DMS 273 (cell line): Measurements from ENCODE around the gene INPP5A.
"Not testable (repeated sequence)": the region's sequence is repeated elsewhere in the genome, so short reads cannot be mapped to it uniquely, and the experiment has no call there.

Source experiments
- DNase-seq: peaks from one replicate; lab custom pipeline; 2025; ENCODE audit not compliant: unreplicated experiment; lab: John Stamatoyannopoulos, UW

INPP5A gene

DNA sequence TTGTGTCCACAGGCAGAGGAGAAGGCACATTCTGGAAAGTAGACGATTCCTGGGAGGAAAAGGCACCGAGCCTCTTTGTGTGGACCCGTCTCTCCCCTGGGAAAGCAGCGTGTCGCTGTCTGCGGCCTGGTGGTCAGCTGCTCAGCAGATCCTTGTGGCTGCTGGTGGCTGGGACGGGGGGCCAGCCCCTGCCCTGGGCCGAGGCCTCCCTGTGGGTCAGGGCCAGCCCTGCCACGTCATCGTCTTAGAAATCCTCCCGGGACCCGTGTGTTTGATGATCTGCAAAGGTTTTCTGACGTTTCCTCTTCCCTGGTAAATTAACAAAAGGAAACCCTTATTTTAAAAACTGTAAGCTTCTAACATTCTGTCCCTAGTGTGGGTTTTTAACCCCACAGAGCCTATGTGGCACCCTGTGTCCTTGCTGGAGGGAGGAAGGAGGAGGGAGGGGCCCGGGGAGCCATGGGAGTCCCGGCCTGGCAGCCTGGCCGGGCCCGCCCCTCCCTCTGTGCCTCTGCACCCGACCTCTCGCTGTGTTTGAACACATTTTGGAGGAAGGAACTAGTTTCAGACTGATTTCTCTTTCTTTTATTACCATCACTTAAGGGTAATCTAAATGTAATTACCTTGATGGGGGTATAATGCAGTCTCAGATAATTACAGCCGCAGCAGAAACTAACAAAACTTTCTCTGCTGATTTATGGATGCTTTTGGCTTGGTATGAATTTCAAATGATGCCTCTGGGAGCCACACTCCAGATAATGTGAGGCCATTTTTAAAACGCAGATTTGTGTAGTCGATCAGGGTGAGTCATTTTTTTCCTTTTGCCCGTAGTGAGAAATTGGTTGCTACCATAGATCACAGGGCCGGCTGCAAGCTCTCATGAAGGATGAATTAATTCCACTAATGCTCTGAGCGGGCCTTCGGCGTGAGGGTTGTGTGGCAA is 162.8 kb downstream of the INPP5A start:
- no peak for DNase-seq

DNA sequence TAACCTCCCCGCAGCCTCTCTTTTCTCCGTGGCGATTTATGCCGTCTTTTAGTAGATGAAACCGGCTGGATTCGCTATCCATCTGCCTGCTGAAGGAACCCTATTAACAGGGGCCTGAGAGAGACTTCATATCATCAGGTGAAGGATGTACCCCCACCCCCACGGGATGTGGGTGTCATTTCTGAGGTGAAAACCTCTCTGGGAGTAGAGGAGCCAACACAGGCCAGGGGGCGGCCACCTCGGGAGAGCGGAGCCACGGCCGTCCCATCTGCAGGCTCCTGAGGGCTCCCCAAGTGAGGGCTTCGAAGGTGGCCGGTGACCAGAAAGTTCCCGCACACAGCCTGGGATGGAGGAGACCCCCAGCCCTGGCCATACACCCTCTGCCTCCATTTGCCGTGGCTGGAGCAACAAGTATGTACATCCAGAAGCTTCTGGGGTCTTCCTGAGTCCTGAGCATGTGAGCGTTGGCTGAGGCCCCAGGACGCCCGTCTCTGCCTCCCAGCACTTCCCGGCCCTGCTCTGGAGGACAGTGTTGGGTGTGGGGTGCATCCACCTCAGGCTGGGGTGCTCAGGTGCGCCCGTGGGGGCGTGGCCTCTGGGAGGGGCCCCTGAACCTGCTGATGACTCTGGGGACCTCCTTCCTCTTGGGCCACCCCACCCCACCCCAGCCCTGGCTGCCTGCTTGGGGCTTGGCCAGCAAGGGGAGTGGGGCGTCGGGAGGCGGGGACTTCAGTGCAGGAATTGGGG is 163.7 kb downstream of the INPP5A start:
- no peak for DNase-seq

DNA sequence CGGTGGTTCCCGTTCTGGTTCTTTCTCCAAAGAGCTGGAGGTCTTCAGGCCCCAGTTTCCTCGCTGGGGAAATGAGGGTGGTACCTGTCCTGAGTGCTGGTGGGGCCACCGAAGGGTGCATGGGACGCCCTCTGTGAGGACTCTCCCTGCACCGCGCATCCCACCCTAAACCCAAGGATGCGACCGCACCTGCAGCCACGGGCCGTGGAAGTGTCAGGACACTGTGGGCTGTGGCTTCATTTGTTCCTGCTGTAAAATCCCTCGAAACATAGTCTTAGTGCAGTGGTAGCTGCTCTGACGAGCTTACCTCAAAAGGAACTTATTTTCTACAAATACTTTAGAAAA is 164.2 kb downstream of the INPP5A start:
- no peak for DNase-seq

DNA sequence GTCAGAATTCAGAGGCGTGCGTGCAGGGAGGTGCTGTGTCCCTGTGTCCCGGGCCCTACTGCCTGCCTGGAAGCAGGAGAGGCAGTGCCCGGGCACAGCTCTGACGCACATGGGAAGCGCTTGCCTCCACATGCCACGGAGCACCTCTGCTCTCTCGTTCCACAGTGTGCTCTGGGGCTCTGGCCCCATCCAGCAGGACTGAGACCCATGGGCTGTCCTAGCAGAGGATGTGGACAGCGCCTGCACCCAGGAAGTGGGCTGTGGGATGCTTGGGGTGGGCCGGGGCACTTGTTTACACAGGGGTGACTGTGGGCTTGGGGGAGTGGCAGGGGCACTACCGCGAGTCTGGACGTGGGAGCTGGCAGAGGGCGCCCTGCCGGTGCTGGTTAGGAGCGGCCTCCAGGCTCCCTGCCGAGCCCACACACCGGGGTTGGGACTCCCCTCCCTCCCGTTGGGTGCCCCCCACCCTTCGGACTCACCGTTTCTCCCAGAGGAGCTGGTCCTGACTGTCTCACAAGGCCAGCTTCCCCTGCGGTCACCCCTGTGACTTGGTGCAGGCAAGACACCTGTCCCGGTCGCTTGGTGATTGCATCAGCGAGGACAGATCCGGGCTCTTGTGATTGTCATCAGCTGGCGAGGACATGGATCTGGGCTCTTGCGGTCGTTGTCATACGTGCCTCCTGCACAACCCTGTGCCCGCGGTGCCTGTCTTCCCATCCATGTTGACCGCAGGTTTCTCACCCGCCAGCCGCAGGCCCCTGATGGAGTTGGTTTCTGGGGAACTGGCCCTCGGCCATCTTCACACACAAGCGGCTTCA is 165.2 kb downstream of the INPP5A start:
- DNase-seq = no peak

DNA sequence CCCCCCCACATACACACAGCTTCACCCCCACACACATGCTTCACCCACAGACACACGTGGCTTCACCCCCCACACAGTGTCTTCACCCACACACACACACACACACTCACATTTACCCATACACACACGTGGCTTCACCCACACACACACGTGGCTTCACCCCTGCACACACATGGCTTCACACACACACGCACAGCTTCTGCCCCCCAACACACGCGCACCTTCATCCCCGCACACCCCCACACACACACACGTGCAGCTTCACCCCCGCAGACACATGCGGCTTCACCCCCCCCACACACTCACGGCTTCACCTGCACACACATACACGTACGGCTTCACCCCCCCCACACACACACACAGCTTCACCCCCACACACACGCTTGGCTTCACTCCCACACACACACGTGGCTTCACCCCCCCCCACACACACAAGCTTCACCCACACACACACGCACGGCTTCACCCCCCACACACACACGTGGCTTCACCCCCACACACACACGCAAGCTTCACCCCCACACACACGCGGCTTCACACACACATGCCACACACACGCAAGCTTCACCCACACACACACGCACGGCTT is 165.9 kb downstream of the INPP5A start:
- DNase-seq = no peak

DNA sequence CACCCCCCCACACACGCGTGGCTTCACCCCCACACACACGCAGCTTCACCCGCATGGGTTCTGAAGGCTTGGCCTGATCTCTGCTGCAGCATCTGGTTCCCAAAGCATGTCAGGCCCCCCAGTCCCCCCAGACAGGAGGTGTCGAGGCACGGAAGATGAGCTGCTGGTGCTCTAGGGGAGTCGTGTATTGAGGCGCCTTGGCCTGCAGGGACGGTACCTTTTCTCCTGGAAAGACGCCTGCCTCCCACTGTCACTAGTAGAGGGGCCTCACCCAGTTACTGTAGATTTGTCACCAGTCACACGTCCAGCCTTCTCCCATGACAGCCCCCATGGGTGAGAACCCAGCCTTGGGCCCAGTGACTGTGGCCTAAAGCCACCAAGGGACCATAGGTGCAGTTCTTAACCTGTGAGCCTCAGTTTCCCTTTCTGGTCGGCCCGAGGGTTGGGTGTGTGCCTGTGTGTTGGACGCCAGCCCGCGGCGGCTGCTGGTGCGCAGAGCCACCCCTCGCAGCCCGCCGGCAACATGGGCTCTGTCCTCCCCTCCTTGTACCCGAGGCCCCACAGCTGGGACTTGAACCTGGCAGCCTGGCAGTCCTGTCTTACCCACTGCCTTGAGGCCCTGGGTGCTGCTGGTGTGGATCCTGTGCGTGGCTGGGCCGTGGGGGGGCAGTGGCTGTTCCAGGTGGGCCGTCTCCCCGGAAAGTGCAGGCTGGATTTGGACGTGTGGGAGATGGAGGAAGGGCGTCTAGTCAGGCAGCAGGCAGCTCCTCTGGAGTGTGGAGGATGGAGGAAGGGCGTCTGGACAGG is 166.6 kb downstream of the INPP5A start:
- no peak for DNase-seq

DNA sequence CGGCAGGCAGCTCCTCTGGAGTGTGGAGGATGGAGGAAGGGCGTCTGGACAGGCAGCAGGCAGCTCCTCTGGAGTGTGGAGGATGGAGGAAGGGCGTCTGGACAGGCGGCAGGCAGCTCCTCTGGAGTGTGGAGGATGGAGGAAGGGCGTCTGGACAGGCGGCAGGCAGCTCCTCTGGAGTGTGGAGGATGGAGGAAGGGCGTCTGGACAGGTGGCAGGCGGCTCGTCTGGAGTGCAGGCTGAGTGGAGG is 167.2 kb downstream of the INPP5A start:
- not testable (repeated sequence) for DNase-seq

DNA sequence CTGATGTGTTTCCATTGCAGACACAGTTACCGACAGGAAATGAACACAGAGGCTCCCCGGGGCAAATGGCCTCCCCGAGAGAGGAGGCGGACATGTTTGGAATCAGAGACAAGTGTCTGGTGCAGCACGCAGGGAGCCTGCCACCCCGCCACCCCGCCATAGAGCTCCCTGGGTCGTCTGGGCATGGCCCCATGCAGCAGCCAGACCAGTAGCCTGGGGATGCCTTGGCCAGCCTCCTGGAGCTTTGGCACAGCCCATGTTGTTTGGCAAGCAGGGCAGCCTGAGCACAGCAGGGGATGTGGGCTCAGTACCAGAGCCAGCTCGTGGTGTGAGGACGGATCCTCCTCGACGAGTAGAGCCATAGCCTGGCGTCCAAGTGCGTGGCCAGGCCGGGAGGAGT is 167.6 kb downstream of the INPP5A start:
- DNase-seq = no peak

DNA sequence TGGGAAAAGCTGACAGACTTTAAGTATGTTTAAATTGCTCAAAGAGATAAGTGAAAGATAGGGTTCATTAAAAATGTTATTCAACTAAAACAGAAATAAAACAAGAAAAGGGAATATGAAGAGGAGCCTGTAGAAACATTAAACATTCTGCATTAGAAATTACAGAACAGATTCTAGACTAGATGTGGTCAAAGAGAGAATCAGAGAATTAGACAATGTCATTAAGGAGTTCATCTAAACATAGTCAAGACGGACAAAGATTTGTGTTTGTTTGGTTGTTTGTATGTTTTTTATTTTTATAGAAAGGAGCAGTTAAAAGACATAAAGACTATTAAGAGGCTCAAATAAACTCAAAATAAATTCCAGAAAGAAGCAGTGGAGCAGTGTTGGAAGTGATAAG is 168.4 kb downstream of the INPP5A start:
- DNase-seq = no peak

DNA sequence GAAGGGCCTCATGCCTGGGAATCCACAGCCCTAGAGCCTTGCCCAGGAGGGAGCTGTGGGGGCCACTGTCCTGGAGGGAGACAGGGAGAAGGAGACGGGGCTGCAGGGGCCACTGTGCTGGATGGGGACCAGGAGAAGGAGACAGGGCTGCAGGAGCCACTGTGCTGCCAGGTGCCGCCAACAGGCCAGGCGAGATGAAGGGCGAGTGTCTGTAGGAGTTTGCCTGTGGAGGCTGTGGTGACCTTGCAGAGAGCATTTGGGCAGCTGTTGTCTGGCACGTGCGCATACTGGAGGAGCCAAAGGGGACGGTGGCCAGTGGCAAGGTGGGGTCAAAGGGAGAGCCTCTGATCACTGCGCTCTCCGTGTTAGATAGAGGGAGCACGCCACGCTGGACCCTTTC is 169.1 kb downstream of the INPP5A start:
- no peak for DNase-seq

DNA sequence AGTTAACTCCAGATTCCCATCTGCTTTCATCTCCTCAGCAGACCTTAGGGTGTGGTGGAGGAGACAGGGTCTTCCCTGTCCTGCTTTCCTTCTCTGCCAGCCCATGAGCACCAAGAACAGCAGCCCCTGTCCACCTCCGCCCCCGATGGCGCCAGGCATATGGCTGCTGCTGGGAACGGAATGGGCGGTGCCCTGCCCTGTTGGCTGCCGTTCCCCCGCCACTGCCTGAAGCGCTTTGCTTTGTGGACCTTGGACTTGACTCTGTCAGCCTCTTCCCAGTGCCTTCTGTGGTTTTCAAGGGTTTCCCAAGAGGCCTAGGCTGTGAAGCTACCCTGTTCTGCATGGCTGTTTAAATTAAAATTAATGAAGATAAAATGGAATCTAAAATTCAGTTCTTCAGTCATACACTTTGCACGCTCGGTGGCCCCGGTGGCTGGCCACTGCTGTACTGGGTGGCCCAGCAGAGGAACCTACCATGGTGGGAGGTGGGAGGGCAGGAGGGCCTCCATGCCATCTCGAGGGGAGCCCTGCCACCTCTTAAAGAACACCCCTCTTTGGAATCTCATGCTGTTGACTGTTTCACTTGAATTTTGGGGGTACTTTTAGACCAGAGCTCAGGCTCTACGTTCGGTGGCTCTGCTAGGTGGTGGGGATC is 169.7 kb downstream of the INPP5A start:
- no peak for DNase-seq

DNA sequence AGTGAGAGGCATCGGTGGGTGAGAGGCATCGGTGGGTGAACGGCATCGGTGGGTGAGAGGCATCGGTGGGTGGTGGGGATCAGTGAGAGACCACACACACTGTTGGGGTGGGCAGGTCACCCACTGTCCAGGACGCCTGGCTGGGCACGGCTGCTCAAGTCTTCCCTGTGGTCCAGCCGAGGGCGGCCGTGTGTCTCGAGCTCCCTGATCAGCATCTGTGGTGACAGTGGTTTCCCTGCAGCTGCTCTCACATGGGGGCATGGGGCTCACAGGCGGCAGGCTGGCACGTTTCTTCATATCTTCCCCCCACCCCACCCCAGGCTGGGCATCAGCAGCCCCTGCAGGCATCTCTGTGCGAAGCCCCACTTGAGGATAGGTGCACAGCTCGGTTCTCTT is 170.2 kb downstream of the INPP5A start:
- DNase-seq = no peak

DNA sequence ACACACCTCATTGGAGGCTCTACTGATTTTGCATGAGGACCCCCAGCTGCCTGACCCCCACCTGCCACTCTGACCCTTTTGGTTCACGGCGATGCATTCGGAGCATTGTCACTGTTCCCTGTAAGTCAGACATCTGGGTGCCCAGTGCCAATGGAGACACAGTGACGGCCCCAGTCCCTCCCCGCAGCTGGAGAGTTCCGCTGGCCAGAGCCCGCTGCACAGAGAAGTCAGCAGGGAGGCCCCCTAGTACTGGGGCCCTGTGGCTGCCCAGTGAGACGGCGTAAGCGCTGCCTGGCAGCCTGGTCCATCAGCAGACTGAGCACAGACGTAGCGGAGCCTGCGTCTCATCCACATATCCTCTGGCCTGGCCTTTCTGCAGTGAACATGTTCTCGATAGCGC is 170.9 kb downstream of the INPP5A start:
- DNase-seq = no peak

DNA sequence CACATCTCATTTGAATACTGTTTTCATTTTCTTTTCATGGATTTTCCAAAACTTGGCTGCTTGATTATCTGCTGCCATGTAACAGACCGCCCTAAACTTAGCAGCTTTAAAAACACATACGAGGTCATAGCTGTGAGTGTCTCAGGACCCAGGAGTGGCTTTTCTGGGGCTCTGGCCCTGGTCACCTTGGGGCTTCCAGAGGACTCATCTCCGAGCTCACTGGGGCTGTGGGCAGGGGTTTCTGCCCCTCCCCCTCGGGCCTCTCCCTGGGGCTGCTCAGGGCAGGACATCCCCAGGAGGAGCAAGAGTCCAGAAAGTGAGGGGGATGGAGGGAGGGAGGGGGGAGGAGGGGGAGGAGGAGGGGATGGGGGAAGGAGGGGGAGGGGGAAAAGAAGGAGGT is 171.3 kb downstream of the INPP5A start:
- DNase-seq = no peak

DNA sequence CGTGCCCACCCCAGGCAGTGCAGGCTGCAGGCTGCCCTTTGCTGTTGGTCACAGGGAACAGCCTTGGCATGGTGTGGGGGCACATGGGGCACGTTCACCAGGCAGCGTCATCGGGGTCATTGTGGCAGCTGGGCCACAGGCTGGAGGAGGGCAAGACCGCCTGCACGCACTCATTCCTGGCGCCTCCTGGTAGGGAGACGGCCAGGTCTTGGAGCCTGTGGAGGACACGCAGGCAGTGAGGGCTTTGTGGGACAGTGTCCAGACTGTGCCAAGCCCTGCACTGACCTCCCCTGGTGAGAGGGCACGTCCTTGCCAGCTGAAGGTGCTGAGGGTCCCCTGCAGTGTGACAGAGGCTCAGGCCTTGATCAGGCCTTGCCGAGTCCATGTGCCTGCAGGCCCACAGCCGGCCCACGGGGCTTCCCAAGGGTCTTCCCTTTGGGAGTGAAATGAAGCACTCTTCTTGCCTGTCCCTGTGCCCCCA is 171.9 kb downstream of the INPP5A start:
- no peak for DNase-seq

DNA sequence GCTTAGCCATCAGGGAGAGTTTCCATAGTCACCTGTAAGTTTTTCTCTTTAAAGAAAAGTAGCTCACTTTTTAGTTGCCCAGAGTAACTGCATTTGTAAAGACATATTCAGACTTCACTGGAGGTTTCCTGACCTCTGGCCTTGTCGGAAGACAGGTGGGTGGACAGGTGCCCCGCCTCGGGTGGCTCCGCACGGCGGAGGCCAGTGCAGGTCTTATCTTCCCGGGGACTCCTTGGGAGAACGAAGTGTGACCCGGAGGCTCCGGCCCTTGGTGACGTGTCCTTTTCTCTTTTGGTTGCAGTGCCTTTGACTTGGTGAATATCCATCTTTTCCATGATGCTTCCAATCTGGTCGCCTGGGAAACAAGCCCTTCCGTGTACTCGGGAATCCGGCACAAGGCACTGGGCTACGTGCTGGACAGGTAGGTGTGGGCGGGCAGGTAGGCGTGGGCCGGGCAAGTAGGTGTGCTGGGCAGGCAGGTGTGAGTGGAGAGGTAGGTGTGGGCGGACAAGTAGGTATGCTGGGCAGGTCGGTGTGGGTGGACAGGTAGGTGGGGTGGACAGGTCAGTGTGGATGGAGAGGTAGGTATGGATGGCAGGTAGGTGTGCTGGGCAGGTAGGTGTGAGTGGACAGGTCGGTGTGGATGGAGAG is 172.6 kb downstream of the INPP5A start:
- no peak for DNase-seq

DNA sequence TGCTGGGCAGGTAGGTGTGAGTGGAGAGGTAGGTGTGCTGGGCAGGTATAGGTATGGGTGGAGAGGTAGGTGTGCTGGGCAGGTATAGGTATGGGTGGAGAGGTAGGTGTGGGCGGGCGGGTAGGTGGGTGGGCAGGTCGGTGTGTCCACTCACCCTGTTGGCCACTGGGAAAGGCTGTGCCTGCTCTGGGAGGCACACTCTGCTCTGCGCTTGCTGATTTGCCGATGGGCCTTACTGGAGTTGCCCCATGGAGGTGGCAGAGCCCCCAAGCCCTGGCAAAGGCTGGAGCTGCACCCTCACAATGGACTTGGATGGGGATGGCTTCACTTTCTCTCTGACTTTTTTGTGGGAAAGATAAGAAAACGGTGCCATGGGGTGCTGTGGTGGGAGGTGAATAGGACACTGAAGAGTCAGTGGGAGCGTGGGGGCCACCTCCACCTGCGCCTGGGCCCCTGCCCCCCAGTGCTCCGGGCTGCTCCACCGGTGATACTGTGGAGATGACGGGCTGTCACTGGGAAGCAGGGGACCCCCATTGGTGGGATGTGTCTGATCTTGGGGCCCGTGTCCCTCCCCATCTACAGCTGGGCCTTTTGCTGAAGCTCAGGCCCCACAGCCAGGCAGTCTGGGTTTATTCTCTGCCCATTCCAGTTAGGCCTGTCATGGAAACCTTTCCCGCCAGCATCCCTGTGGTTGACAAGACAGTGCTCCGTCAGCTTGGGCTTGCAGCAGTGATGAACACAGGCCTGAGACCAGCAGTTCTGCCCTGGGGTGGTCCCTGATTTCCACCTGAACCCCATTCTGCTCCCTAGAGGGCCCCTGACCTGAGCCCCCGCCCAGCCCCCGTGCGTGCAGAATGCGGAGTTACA is 173.4 kb downstream of the INPP5A start:
- DNase-seq = no peak

DNA sequence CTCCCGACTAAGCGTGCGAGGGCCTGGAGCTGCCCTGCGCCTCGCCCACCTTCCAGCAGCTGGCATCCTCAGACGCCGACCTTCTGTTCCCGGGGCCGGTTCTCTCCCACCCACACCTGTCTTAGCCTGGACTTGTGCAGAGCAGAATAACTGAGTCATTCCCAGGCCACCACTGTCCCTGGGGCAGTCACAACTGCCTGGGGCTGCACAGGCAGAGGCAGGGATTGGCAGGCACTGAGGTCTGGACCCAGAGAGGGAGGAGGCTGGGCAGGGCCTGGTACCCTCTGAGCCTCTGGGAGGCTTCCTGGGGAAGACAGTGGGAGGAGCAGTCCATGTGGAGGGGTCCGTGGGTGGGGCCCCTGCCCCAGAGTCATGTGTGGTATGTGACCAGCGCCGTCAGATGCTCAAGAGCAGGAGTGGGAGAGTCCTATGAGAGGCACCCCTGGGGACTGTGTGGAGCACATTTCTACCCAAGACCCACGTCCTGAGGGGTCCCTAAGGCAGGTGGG is 174.1 kb downstream of the INPP5A start:
- DNase-seq = no peak
